Osteocyte (in vitro differentiated cells): ENCODE data around the gene ARHGDIA. TPM values are rescaled to one million over a fixed set of nuclear protein-coding genes. Genes with fewer than 3 reads are reported as not detected.

Experiments used
- DNase-seq: peaks from one replicate; pipeline ENCODE4 v3.0.0; 2021; ENCODE audit warnings: mixed read lengths; ENCODE audit not compliant: unreplicated experiment; ENCODE audit errors: extremely low spot score
- H3K27ac Mint-ChIP-seq: one replicate; pipeline ENCODE4 v1.8.0; 2021; ENCODE audit warnings: mild to moderate bottlenecking, mixed read lengths; ENCODE audit not compliant: unreplicated experiment
- H3K27me3 Mint-ChIP-seq: one replicate; pipeline ENCODE4 v1.8.0; 2021; ENCODE audit warnings: mixed read lengths; ENCODE audit not compliant: unreplicated experiment
- H3K36me3 Mint-ChIP-seq: one replicate; pipeline ENCODE4 v1.8.0; 2021; ENCODE audit warnings: mixed read lengths; ENCODE audit not compliant: unreplicated experiment
- H3K4me1 Mint-ChIP-seq: one replicate; pipeline ENCODE4 v1.8.0; 2021; ENCODE audit warnings: mixed read lengths; ENCODE audit not compliant: unreplicated experiment
- H3K4me3 Mint-ChIP-seq: one replicate; pipeline ENCODE4 v1.8.0; 2021; ENCODE audit warnings: mild to moderate bottlenecking, moderate library complexity, mixed read lengths; ENCODE audit not compliant: unreplicated experiment
- H3K9me3 Mint-ChIP-seq: one replicate; pipeline ENCODE4 v1.8.0; 2021; ENCODE audit warnings: mixed read lengths; ENCODE audit not compliant: unreplicated experiment
- total RNA-seq: library from RNA; stranded (reverse); gene quantifications from 2 replicates; pipeline ENCODE4 v1.2.1, GENCODE V29; 2021
- TF ChIP-seq, protein P1 (sequence below): fragments of 200-600 bp; sonication (generic); IDR thresholded peaks from 2 replicates; pipeline ENCODE4 v1.5.0; 2021; ENCODE audit warnings: antibody characterized with exemption, mild to moderate bottlenecking, moderate library complexity

The ARHGDIA gene
- total RNA-seq, 1 donor from 2014 or later, result 433 TPM

GRCh38 chr17:81912441-81913309 lies 41.5 kb upstream of the ARHGDIA start:
- Mint-ChIP-seq H3K27ac (no peak overlapping the region), H3K36me3 (peaks cover 18% of the 10 kb centered on the region)

DNA sequence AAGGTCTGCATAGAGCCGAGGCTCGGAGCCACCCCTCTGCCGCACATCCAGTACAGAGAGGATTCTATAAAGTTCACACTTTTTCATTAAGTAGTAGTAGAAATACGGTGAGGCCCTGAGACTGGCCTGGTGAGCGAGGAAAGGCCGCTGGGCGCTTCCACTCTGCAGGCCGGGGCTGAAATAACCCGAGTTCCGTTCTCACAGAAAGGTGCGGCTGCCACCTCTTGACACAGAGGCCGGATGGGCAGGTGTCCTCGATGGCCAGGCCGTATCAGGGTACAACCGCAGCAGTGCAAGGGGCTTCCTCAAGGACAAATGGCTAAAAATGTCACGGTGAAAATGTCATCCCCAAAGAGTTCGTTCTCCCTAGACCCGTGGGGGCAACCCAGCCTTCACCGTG lies 40.8 kb upstream of the ARHGDIA start:
- Mint-ChIP-seq H3K4me1 (peaks cover 13% of the 10 kb centered on the region), H3K27ac (no peak overlapping the region), H3K36me3 (peaks cover 18% of the 10 kb centered on the region), H3K27me3 (no peaks in the 10 kb centered on the region), H3K4me3 (peak overlapping the region; percentile 22), H3K9me3 (no peaks in the 10 kb centered on the region)
- DNase-seq, result no peak
- TF ChIP-seq, protein P1, sequence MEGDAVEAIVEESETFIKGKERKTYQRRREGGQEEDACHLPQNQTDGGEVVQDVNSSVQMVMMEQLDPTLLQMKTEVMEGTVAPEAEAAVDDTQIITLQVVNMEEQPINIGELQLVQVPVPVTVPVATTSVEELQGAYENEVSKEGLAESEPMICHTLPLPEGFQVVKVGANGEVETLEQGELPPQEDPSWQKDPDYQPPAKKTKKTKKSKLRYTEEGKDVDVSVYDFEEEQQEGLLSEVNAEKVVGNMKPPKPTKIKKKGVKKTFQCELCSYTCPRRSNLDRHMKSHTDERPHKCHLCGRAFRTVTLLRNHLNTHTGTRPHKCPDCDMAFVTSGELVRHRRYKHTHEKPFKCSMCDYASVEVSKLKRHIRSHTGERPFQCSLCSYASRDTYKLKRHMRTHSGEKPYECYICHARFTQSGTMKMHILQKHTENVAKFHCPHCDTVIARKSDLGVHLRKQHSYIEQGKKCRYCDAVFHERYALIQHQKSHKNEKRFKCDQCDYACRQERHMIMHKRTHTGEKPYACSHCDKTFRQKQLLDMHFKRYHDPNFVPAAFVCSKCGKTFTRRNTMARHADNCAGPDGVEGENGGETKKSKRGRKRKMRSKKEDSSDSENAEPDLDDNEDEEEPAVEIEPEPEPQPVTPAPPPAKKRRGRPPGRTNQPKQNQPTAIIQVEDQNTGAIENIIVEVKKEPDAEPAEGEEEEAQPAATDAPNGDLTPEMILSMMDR, result no peak

More at GRCh38 chr17:81912441-81913309, 41.5 kb upstream of the ARHGDIA start:
- Mint-ChIP-seq H3K9me3 (no peaks in the 10 kb centered on the region), H3K27me3 (no peaks in the 10 kb centered on the region), H3K4me3 (peak overlapping the region; percentile 22), H3K4me1 (peaks cover 18% of the 10 kb centered on the region)
- DNase-seq, result no peak
- TF ChIP-seq, protein P1, result no peak

DNA sequence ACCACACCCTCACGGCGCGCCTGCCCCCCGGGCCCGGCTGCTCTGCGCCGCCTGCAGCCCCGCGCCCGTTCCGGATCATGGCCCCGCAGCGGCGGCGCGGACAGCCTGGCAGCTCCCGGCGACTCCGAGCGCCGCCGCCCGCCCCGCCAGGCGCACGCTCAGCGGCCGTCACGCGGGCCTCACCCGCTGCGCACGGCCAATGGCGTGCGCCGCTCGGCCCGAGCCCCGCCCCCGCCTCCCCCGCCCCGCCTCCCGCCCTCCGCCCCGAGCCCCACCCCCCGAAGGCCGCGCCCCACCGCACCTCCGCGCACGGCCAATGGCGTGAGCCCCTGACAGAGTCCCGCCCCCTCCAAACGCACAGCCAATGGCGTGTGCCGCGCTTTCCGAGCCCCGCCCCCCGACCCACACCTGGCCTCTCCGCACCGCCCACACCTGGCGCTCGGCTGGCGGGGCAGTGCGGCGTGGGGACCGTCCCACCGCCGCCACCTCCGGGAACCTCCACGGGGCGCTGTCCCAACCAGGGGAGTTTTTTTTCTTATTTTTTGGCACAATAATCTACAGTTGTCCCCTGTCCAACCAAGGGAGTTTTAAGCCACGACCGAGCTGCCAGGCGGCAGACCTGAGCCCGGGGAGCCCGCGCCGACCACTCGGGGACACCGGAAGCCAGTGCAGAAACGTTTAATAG lies 40.3 kb upstream of the ARHGDIA start, which contains the start of gene PCYT2:
TSS of gene PCYT2 (minus strand) at position 123 of the 685 bp plus-strand sequence. CDS start at position 79, 44 bp downstream.
- H3K27me3 Mint-ChIP-seq, result no peaks in the 10 kb centered on the region
- peak within 1 kb of the TSS; percentile 27 for H3K27ac Mint-ChIP-seq
- peaks cover 18% of the 10 kb centered on the region for H3K36me3 Mint-ChIP-seq
- peak; percentile 96 for DNase-seq
- TF ChIP-seq, protein P1, result no peak
- no peaks in the 10 kb centered on the region for H3K9me3 Mint-ChIP-seq
- H3K4me1 Mint-ChIP-seq, result peaks cover 9% of the 10 kb centered on the region
- peak within 1 kb of the TSS; percentile 78 for H3K4me3 Mint-ChIP-seq

- H3K4me3 Mint-ChIP-seq, result peak overlapping the region; percentile 78
- peaks cover 9% of the 10 kb centered on the region for H3K4me1 Mint-ChIP-seq
- peaks cover 18% of the 10 kb centered on the region for H3K36me3 Mint-ChIP-seq
- TF ChIP-seq, protein P1, result no peak
- no peaks in the 10 kb centered on the region for H3K27me3 Mint-ChIP-seq
- H3K27ac Mint-ChIP-seq, result no peak overlapping the region
- H3K9me3 Mint-ChIP-seq, result no peaks in the 10 kb centered on the region
- DNase-seq, result no peak
Observed at GRCh38 chr17:81910840-81911276, 39.7 kb upstream of the ARHGDIA start.
